HepG2 (cell line): ENCODE results near the gene IL17C. TPM values are rescaled to one million over a fixed set of nuclear protein-coding genes. Genes with fewer than 3 reads are reported as not detected.

Source experiments
- CBX5 ChIP-seq: sonication (generic); formaldehyde crosslinking; IDR thresholded peaks from 2 replicates; pipeline ENCODE4 v1.4.0; 2020; ENCODE audit warnings: missing genetic modification reagents, borderline replicate concordance
- FOXJ3 ChIP-seq: sonication (generic); formaldehyde crosslinking; IDR thresholded peaks from 2 replicates; pipeline ENCODE4 v1.4.0; 2020; ENCODE audit warnings: missing genetic modification reagents, mild to moderate bottlenecking, borderline replicate concordance
- GLI4 ChIP-seq: sonication (generic); formaldehyde crosslinking; IDR thresholded peaks from 2 replicates; pipeline ENCODE4 v1.5.1; 2020; ENCODE audit warnings: missing genetic modification reagents, mild to moderate bottlenecking, moderate library complexity, borderline replicate concordance
- JUNB ChIP-seq: sonication (generic); formaldehyde crosslinking; IDR thresholded peaks from 2 replicates; pipeline ENCODE4 v1.8.0; 2022; ENCODE audit warnings: missing genetic modification reagents, mild to moderate bottlenecking, borderline replicate concordance
- PAF1 ChIP-seq: IDR thresholded peaks from 2 replicates; pipeline ENCODE4 v1.6.1; 2016; ENCODE audit warnings: missing genetic modification reagents, missing compliant biosample characterization
- PAX8 ChIP-seq: sonication (generic); formaldehyde crosslinking; IDR thresholded peaks from 2 replicates; pipeline ENCODE4 v1.8.0; 2022; ENCODE audit warnings: mild to moderate bottlenecking, missing genetic modification reagents, borderline replicate concordance
- RARG ChIP-seq: sonication (generic); formaldehyde crosslinking; IDR thresholded peaks from 2 replicates; pipeline ENCODE4 v1.4.0; 2020; ENCODE audit warnings: low read depth, mild to moderate bottlenecking, missing genetic modification reagents
- RFXANK ChIP-seq: IDR thresholded peaks from 2 replicates; pipeline ENCODE4 v1.6.1; 2016
- RFXAP ChIP-seq: sonication (generic); formaldehyde crosslinking; IDR thresholded peaks from 2 replicates; pipeline ENCODE4 v1.4.0; 2020; ENCODE audit warnings: missing genetic modification reagents, borderline replicate concordance
- SETDB1 ChIP-seq: sonication (generic); formaldehyde crosslinking; IDR thresholded peaks from 2 replicates; pipeline ENCODE4 v1.5.1; 2020; ENCODE audit warnings: missing genetic modification reagents, mild to moderate bottlenecking, borderline replicate concordance
- ZBTB7A ChIP-seq: sonication (generic); formaldehyde crosslinking; IDR thresholded peaks from 2 replicates; pipeline ENCODE4 v1.8.0; 2022; ENCODE audit warnings: mild to moderate bottlenecking, missing genetic modification reagents
- ZFP36L2 ChIP-seq: sonication (generic); formaldehyde crosslinking; IDR thresholded peaks from 2 replicates; pipeline ENCODE4 v1.4.0; 2020; ENCODE audit warnings: missing genetic modification reagents
- ZNF350 ChIP-seq: sonication (generic); formaldehyde crosslinking; IDR thresholded peaks from 2 replicates; pipeline ENCODE4 v1.4.0; 2020; ENCODE audit warnings: mild to moderate bottlenecking, low read depth, missing genetic modification reagents, borderline replicate concordance
- ZNF558 ChIP-seq: sonication (generic); formaldehyde crosslinking; IDR thresholded peaks from 2 replicates; pipeline ENCODE4 v1.9.0; 2022; ENCODE audit warnings: mild to moderate bottlenecking, missing genetic modification reagents, borderline replicate concordance
- ZNF572 ChIP-seq: sonication (generic); formaldehyde crosslinking; IDR thresholded peaks from 2 replicates; pipeline ENCODE4 v1.5.1; 2020; ENCODE audit warnings: mild to moderate bottlenecking, missing genetic modification reagents
- ZNF652 ChIP-seq: IDR thresholded peaks from 2 replicates; pipeline ENCODE4 v1.6.1; 2016; ENCODE audit warnings: low read depth, borderline replicate concordance
- polyA plus RNA-seq, 8 experiments: library from polyadenylated mRNA; depleted of rRNA in 3 of 8; stranded (reverse) in 7 of 8; unstranded in 1 of 8; fragments of >200 nt; fragmentation: Illumina TruSeq in 4 of 8; extraction: Trizol in 4 of 8; gene quantifications; 2 replicates each; pipeline versions ENCODE4 v1.2.1 to v1.2.3, GENCODE V29; 2011 to 2016; ENCODE audit warnings: low read depth in 4 of 8, missing spikeins in 1 of 8, mixed read lengths in 1 of 8; ENCODE audit not compliant: insufficient read depth in 1 of 8
- total RNA-seq, 5 experiments: library from RNA; depleted of rRNA; stranded (reverse); fragments of >200 nt; fragmentation: Illumina TruSeq; extraction: Trizol; gene quantifications; 2 replicates each; pipeline ENCODE4 v1.2.3, GENCODE V29; 2016; ENCODE audit warnings: low read depth in 1 of 5
- TF ChIP-seq, protein P1 (sequence below): sonication (generic); formaldehyde crosslinking; IDR thresholded peaks from 2 replicates; pipeline ENCODE4 v1.4.0; 2020; ENCODE audit warnings: missing genetic modification reagents, borderline replicate concordance
- TF ChIP-seq, protein P2 (sequence below): IDR thresholded peaks from 2 replicates; pipeline ENCODE4 v1.6.1; 2016; ENCODE audit warnings: mild to moderate bottlenecking
- TF ChIP-seq, protein P3 (sequence below): sonication (generic); formaldehyde crosslinking; IDR thresholded peaks from 2 replicates; pipeline ENCODE4 v1.4.0; 2020; ENCODE audit warnings: missing genetic modification reagents

IL17C gene
- total and polyA plus RNA-seq, 2 of the 13 experiments (the other 11 are each of a cell fraction or from before 2014, with no cell fraction given) = not detected

DNA sequence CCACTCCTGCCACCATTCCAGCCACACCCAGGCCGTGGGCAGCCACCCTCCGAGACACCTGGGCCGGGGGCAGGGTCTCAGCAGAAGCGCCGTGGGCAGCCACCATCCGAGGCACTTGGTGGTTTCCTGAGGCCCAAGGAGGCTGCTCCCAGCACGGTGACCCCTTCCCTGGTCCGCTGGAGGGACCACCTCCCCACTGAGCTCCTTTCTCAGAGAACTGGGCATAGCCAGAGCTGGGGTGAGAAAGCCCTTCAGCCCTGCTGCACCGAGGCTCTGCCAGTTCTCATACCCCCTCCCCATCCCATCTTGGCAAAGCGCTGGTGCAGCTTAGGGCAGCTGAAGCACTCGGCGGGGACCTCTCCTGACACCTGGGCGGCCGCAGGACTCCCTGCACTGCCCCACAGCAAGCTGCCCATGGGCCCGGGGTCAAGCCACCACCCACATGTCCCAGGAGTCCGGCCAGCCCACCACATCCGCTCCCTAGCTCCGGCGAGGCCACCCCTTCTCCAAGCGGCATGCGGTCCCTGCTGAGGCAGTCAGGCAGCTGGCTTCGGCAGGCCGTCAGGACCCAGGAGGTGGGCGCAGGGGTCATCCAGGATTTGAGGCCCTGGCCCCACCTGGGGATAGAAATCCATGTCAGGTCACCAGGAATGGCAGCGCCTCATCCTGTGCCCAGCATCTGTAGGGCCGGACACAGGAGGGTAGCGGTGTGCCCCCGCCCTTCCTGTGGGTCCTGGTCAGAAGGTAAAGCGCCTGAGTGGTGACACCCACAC, 13.8 kb downstream of the IL17C start (continued):
- TF ChIP-seq, protein P1, sequence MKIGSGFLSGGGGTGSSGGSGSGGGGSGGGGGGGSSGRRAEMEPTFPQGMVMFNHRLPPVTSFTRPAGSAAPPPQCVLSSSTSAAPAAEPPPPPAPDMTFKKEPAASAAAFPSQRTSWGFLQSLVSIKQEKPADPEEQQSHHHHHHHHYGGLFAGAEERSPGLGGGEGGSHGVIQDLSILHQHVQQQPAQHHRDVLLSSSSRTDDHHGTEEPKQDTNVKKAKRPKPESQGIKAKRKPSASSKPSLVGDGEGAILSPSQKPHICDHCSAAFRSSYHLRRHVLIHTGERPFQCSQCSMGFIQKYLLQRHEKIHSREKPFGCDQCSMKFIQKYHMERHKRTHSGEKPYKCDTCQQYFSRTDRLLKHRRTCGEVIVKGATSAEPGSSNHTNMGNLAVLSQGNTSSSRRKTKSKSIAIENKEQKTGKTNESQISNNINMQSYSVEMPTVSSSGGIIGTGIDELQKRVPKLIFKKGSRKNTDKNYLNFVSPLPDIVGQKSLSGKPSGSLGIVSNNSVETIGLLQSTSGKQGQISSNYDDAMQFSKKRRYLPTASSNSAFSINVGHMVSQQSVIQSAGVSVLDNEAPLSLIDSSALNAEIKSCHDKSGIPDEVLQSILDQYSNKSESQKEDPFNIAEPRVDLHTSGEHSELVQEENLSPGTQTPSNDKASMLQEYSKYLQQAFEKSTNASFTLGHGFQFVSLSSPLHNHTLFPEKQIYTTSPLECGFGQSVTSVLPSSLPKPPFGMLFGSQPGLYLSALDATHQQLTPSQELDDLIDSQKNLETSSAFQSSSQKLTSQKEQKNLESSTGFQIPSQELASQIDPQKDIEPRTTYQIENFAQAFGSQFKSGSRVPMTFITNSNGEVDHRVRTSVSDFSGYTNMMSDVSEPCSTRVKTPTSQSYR (CRISPR knock-in tag) = no peak
- TF ChIP-seq ZFP36L2 (no peak), ZNF350 (CRISPR knock-in tag) (no peak), FOXJ3 (no peak), RFXAP (CRISPR knock-in tag) (no peak), ZNF652 (CRISPR knock-in tag) (no peak), PAF1 (no peak), CBX5 (no peak), ZNF572 (CRISPR knock-in tag) (peak; percentile 20; the same call in 1 of the 2 replicates), JUNB (no peak), RARG (CRISPR knock-in tag) (no peak), RFXANK (CRISPR knock-in tag) (no peak), ZNF558 (0 out of 2 replicates have a peak, but pooled peaks have one; percentile 31), PAX8 (CRISPR knock-in tag) (no peak), SETDB1 (0 out of 2 replicates have a peak, but pooled peaks have one; percentile 27), GLI4 (CRISPR knock-in tag) (0 out of 2 replicates have a peak, but pooled peaks have one; percentile 70), ZBTB7A (CRISPR knock-in tag) (no peak)
- TF ChIP-seq, protein P2, sequence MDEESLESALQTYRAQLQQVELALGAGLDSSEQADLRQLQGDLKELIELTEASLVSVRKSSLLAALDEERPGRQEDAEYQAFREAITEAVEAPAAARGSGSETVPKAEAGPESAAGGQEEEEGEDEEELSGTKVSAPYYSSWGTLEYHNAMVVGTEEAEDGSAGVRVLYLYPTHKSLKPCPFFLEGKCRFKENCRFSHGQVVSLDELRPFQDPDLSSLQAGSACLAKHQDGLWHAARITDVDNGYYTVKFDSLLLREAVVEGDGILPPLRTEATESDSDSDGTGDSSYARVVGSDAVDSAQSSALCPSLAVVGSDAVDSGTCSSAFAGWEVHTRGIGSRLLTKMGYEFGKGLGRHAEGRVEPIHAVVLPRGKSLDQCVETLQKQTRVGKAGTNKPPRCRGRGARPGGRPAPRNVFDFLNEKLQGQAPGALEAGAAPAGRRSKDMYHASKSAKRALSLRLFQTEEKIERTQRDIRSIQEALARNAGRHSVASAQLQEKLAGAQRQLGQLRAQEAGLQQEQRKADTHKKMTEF (CRISPR knock-in tag) = no peak
- TF ChIP-seq, protein P3, sequence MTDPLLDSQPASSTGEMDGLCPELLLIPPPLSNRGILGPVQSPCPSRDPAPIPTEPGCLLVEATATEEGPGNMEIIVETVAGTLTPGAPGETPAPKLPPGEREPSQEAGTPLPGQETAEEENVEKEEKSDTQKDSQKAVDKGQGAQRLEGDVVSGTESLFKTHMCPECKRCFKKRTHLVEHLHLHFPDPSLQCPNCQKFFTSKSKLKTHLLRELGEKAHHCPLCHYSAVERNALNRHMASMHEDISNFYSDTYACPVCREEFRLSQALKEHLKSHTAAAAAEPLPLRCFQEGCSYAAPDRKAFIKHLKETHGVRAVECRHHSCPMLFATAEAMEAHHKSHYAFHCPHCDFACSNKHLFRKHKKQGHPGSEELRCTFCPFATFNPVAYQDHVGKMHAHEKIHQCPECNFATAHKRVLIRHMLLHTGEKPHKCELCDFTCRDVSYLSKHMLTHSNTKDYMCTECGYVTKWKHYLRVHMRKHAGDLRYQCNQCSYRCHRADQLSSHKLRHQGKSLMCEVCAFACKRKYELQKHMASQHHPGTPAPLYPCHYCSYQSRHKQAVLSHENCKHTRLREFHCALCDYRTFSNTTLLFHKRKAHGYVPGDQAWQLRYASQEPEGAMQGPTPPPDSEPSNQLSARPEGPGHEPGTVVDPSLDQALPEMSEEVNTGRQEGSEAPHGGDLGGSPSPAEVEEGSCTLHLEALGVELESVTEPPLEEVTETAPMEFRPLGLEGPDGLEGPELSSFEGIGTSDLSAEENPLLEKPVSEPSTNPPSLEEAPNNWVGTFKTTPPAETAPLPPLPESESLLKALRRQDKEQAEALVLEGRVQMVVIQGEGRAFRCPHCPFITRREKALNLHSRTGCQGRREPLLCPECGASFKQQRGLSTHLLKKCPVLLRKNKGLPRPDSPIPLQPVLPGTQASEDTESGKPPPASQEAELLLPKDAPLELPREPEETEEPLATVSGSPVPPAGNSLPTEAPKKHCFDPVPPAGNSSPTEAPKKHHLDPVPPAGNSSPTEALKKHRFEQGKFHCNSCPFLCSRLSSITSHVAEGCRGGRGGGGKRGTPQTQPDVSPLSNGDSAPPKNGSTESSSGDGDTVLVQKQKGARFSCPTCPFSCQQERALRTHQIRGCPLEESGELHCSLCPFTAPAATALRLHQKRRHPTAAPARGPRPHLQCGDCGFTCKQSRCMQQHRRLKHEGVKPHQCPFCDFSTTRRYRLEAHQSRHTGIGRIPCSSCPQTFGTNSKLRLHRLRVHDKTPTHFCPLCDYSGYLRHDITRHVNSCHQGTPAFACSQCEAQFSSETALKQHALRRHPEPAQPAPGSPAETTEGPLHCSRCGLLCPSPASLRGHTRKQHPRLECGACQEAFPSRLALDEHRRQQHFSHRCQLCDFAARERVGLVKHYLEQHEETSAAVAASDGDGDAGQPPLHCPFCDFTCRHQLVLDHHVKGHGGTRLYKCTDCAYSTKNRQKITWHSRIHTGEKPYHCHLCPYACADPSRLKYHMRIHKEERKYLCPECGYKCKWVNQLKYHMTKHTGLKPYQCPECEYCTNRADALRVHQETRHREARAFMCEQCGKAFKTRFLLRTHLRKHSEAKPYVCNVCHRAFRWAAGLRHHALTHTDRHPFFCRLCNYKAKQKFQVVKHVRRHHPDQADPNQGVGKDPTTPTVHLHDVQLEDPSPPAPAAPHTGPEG (CRISPR knock-in tag) = no peak
